HG03442 (cell line): ENCODE measurements around the gene STK39.
A peak's percentile ranks its signal among the peaks of the same experiment; 100 is the strongest.

Experiments
- ATAC-seq: cut with Tn5 transposase; IDR thresholded peaks from one replicate; pipeline ENCODE4 v1.9.1; 2021; ENCODE audit warnings: mild to moderate bottlenecking, moderate library complexity; ENCODE audit not compliant: unreplicated experiment

Gene STK39

GRCh38 chr2:168024459-168024858 is 222.9 kb downstream of the STK39 start:
- ATAC-seq: no peak

GRCh38 chr2:168021800-168022587 is 225.4 kb downstream of the STK39 start:
- ATAC-seq: no peak

DNA sequence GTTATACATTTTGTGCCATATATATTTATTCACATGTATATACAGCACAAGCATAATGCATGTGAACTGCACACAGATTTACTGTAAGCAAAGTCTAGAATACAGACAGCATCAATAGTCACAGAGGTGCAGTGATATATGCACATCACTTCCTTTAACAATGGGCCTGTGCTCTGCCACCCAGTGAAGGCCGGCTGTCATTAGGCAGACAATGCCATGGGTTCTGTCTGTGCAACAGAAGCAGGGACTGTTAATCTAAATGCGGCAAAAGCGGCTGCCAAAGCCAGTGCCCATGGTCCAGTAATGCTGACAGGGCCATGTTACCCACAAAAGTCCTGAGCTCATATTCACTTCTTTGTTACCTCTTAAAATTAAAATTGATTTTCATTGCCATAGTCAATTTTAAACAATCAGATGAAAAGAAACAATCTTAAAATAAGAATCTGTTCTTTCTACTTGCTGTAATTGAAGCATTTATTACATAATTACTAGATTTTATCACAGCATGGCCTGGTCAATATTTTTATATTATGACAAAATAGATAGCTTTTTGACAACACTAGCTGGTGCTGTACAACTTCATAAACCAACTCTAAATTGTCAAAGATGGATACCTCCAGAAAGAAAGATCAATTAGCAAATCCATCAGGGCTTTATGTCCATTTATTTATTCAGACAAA is 232.0 kb downstream of the STK39 start:
- ATAC-seq: no peak

GRCh38 chr2:168009900-168010299 is 237.5 kb downstream of the STK39 start:
- no peak for ATAC-seq

DNA sequence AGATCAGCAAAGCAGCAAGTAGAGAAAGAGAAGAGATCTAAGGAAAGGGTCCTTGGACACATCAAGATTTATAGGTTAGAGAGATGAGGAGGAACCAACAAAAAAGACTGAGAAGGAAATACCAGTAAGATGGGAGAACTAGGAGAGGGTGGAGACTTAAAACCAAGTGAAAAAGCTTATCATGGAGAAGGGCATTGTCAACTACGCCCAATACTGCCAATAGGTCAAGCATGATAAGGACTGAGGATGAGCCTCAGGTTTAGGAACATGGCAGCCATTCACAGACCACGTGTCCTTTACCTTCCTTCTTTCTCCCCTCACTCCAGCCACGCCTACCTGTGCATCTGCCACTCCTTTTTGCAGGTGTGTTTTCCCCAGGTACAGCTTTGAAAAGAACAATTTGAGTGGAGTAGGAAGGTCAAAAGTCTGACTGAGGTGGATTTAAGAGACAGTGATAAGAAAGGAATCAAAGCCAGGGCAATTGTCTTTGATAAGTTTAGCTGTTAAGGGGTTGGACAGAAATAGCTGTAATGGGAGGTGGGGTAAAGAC is 238.7 kb downstream of the STK39 start:
- ATAC-seq: no peak

- ATAC-seq: no peak
These were observed 240.9 kb downstream of the STK39 start for GRCh38 chr2:168006498-168006897.

- ATAC-seq: no peak
These were observed 241.8 kb downstream of the STK39 start for GRCh38 chr2:168005586-168005985.

GRCh38 chr2:168003876-168004275 is 243.5 kb downstream of the STK39 start:
- no peak for ATAC-seq

DNA sequence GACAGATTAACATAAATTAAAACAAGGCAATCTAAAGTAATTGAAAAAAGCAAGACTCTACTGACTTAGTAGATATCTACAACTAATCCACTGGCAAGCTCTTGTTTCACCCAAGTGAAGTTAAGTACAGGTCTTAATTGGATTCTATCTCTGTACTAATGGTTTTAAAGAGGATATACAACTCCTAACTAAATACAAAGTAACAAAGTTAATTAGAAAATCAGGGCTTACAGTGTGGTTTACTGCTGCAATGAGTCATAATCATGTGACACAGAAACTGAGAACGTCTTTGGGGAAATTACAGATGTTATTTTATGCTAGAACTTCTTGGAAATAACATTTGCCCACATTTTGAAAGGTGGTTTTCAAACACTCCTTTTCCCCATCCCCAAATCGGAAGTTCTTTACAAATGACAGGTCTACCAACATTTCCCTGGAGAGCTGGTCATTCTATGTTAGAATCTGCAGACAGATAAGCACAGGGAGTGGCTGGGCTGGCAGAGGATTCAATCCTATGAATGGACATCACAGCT is 245.3 kb downstream of the STK39 start:
- ATAC-seq: peak; percentile 79

DNA sequence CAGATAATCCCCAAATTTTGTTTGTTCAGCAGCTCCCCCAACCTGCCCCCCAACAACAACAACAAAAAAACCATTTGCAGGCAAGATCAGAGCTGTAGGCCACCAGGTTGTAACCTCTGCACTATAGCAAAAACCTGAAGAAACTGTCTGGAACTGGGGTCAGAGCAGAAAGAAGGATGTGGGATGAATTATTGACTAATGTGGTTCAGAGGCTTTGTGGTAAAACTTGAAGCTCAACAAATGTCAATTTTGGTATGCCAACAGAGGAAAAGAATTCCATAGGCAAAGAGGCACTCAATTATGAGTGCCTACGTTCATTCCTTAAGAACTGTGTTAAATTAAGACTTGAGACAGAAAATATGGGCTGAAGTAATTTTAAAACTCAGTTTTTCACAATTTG is 255.1 kb downstream of the STK39 start:
- ATAC-seq: no peak

DNA sequence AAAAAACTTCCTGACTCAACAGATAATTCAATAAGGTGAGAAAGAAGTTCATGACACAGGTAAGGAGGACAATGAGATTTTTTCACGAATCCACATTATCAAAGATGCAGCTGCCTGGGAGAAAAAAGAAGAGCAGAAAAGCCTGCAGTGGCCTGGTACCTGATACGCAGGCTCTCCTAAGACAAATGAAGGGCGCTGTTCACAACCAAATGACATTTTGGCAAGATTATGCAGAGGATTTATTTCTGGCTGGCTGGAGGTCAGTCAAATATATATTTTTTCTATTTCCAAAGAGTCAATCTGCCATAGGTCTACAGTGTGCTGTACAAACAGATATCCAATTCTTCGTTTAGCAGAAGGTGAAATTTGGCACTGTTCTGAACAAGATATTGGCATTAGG is 257.3 kb downstream of the STK39 start:
- ATAC-seq: no peak

DNA sequence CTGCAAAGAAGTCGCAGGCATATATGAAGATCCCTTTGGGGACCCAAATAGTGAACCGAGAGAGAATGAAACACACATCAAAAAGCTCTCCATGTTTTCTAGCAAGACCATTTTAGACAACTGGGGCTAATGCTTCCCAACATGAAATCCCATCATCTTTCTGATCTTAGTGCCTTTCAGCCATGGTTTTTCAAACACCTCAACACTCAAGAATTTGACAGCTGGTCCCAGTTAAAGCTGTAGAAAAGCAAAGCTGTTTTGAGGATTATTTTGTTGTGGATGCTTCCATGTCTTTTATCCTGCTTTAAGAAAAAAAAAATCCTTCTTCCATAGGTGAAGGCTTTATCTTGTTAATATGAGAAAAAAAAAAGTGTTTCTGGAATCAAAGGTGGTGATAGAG is 259.1 kb downstream of the STK39 start:
- ATAC-seq: no peak

GRCh38 chr2:167987558-167987957 is 259.8 kb downstream of the STK39 start:
- no peak for ATAC-seq

GRCh38 chr2:167987026-167987425 is 260.4 kb downstream of the STK39 start:
- ATAC-seq: no peak

DNA sequence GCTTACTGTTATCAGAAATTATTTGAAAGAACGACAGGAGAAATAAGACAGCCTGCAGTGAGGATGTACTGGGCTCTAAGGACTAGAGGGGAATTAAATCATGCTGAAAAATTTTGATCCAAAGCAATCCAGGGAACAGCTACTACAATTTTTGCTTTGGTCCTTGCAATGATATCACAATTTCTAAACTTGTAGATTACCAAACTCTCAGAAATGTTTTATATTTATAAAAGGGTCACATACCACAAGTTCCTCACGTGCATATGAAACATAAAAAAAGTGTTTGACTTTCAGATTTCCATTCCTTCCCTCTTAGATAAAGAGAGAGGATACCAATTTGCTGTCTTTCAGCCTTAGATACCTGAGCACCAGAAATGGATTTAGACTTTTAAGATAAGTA is 261.2 kb downstream of the STK39 start:
- no peak for ATAC-seq

DNA sequence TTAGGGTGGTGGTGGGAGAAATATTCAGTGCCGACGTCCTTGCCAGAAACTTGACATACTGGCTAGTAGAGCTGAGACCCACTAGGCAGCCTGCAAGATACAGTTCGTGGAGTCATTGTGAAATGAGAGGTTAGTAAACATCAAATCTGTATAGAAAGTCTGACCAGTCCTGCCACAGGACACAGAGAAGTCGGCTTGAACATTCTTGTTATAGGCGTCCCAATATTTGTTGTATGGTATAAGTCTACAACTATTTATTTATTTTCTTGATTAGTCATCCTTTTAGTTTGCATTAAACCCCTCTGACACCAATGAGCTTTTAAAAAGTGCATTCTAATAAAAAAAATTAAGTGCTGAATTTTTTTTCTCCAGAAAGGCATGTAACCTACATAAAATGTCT is 265.4 kb downstream of the STK39 start:
- no peak for ATAC-seq

DNA sequence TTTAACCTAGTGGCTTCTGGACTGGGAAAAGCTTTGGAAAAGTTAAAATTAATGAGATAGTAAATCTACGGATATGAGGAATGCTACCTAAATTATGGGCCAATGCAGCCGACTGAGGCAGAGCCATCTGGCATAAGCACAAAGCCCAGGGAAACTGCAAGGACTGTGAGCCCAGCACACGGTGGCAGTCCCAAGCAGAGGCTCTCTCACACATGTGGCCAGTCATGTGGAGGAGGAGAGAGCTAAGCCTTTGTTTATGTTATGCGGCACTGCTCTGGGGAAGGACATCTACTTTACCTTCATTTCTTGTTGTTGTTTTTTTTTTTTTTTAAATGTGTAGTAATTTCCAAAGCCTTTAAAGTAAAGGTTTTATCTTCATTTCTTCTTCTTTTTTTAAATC is 267.0 kb downstream of the STK39 start:
- no peak for ATAC-seq

GRCh38 chr2:167972746-167973145 is 274.6 kb downstream of the STK39 start:
- ATAC-seq: no peak

DNA sequence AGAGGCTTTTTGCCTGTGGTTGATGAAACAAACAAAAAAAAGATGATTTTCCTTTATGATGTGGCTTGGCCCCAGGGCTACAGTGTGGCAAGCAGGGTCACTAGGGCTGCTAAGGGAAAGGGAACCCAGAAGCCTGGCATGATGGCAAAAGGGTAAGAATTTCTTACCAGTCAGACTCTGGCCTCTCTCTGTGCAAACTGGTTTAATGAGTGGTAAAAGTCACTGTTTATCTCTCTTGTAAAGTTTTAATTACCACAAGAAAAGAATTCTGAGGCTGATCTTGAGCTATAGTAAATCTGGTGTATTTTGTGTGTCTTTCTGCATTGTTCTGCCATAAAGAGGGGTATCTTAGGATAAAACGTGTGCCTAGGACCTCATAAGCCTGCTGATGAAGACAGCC is 275.4 kb downstream of the STK39 start:
- no peak for ATAC-seq

DNA sequence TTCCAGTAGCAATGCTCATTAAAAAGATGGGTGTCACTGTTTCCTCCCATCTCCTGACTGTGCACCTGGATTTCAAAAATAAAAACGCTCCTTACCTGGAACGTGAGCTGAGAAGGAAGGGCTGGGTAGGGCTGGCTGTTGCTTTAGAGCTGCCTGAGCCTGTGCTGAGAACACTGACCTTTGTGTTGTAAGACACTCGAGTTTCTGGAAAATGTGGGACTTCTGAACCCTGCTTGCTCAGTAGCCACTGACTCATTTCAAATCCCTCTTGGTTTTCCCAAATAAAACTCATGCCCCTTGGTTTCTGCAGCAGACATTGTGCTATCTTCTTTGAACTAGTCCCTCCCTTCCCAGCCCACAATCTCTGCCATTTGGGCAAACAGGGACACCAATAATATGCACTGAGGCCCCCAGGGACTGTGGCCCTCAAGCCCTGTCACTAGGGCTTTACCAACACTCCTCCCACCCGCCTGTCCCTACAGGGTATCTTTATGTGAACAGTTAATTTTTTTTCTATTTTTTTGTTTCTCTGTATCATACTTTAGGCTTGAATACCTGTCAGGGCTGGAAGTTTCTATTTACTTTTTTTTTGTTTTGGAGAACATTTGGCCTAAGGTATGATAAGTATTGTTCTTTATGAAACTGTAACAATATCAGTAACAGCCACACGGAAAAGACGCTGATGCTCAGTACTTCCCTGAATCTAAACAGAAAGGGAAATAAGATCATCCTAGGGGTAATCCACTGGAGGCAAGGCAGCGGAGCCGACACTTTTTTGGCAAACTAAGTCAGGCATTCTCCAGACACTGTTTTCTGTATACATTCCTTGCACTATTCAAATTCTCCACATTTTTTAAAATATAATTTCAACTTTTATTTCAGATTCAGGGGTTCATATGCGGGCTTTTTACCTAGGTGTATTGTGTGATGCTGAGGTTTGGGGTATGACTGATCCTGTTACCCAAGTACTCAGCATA is 280.2 kb downstream of the STK39 start:
- ATAC-seq: no peak
